Neural crest cell (in vitro differentiated cells): ENCODE results near the gene SNX9. TPM values are rescaled to one million over a fixed set of nuclear protein-coding genes. Genes with fewer than 3 reads are reported as not detected.
A peak's percentile ranks its signal among the peaks of the same experiment; 100 is the strongest.
"Not testable (repeated sequence)": the region's sequence is repeated elsewhere in the genome, so short reads cannot be mapped to it uniquely, and the experiment has no call there.

Source experiments
- DNase-seq: peaks from one replicate; pipeline ENCODE4 v3.0.0; 2021; ENCODE audit warnings: low read depth, mixed read lengths, low spot score
- H3K27ac Mint-ChIP-seq: one replicate; pipeline ENCODE4 v1.8.0; 2021; ENCODE audit warnings: mild to moderate bottlenecking, mixed read lengths; ENCODE audit not compliant: unreplicated experiment
- H3K27me3 Mint-ChIP-seq: 2 replicates; pipeline ENCODE4 v1.8.0; 2021; ENCODE audit warnings: low read depth, mild to moderate bottlenecking, mixed read lengths
- H3K36me3 Mint-ChIP-seq: 2 replicates; pipeline ENCODE4 v1.8.0; 2021; ENCODE audit warnings: low read depth, mild to moderate bottlenecking, mixed read lengths
- H3K4me1 Mint-ChIP-seq: 2 replicates; pipeline ENCODE4 v1.8.0; 2021; ENCODE audit warnings: mixed read lengths
- H3K4me3 Mint-ChIP-seq: one replicate; pipeline ENCODE4 v1.8.0; 2021; ENCODE audit warnings: mild to moderate bottlenecking, mixed read lengths
- H3K9me3 Mint-ChIP-seq: 2 replicates; pipeline ENCODE4 v1.8.0; 2021; ENCODE audit warnings: mixed read lengths
- total RNA-seq: library from RNA; stranded (reverse); gene quantifications from 2 replicates; pipeline ENCODE4 v1.2.1, GENCODE V29; 2021
- TF ChIP-seq, protein P1 (sequence below): fragments of 200-600 bp; sonication (generic); conservative IDR thresholded peaks from 2 replicates; pipeline ENCODE4 v1.5.0; 2021; ENCODE audit warnings: antibody characterized with exemption, mild to moderate bottlenecking

The SNX9 gene
- total RNA-seq, 1 donor from 2014 or later: 18.1 TPM

GRCh38 chr6:157842212-157842611 lies 19.2 kb downstream of the SNX9 start:
- H3K27me3 Mint-ChIP-seq: no peaks in the 10 kb centered on the region
- no peak overlapping the region for H3K27ac Mint-ChIP-seq
- H3K4me3 Mint-ChIP-seq: no peak overlapping the region
- H3K36me3 Mint-ChIP-seq: peaks cover 3% of the 10 kb centered on the region
- H3K9me3 Mint-ChIP-seq: no peaks in the 10 kb centered on the region
- TF ChIP-seq, protein P1, sequence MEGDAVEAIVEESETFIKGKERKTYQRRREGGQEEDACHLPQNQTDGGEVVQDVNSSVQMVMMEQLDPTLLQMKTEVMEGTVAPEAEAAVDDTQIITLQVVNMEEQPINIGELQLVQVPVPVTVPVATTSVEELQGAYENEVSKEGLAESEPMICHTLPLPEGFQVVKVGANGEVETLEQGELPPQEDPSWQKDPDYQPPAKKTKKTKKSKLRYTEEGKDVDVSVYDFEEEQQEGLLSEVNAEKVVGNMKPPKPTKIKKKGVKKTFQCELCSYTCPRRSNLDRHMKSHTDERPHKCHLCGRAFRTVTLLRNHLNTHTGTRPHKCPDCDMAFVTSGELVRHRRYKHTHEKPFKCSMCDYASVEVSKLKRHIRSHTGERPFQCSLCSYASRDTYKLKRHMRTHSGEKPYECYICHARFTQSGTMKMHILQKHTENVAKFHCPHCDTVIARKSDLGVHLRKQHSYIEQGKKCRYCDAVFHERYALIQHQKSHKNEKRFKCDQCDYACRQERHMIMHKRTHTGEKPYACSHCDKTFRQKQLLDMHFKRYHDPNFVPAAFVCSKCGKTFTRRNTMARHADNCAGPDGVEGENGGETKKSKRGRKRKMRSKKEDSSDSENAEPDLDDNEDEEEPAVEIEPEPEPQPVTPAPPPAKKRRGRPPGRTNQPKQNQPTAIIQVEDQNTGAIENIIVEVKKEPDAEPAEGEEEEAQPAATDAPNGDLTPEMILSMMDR: no peak
- DNase-seq: no peak
- peaks cover 16% of the 10 kb centered on the region for H3K4me1 Mint-ChIP-seq

DNA sequence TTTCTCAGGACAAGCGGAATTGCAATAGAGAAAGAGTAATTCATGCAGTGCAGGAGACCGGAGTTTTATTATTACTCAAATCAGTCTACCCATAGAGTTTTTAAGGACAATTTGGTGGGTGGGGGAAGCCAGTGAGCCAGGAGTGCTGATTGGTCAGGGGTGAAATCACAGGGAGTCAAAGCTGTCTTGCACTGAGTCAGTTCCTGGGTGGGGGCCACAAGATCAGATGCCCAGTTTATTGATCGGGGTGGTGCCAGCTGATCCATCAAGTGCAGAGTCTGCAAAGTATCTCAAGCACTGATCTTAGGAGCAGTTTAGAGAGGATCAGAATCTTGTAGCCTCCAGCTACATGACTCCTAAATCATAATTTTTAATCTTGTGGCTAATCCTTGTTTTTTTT lies 21.1 kb downstream of the SNX9 start:
- H3K4me1 Mint-ChIP-seq: peaks cover 16% of the 10 kb centered on the region
- DNase-seq, H3K9me3 Mint-ChIP-seq: not testable (repeated sequence)

GRCh38 chr6:157845493-157846259 lies 22.6 kb downstream of the SNX9 start:
- Mint-ChIP-seq H3K27ac (no peak overlapping the region), H3K4me3 (no peak overlapping the region), H3K4me1 (peaks cover 17% of the 10 kb centered on the region), H3K9me3 (no peaks in the 10 kb centered on the region), H3K36me3 (peaks cover 7% of the 10 kb centered on the region), H3K27me3 (no peaks in the 10 kb centered on the region)
- no peak for DNase-seq
- TF ChIP-seq, protein P1: no peak

More for the DNA sequence above, 21.1 kb downstream of the SNX9 start:
- H3K27me3 Mint-ChIP-seq, H3K36me3 Mint-ChIP-seq, H3K4me3 Mint-ChIP-seq: not testable (repeated sequence)
- peak overlapping the region; percentile 67 for H3K27ac Mint-ChIP-seq

DNA sequence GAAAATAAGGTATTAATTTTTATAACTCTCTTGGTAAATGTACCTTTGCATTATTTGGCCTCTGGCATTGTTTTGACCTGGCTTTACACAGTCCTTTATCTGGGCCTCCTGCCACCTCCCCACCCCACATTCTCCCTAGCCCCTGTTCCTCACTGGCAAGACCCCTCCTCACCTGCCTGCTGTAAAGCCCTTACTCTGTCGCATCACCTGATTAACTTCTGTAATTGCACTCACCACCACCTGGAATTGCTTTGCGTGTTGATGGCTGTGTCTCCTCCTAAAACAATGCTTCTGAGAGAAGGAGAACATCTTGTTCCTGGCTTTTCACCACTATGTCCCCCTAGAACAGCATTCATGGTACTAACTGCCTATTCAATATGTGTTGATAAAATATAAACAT lies 24.8 kb downstream of the SNX9 start:
- H3K4me3 Mint-ChIP-seq: no peak overlapping the region
- H3K9me3 Mint-ChIP-seq: peaks cover 5% of the 10 kb centered on the region
- peaks cover 9% of the 10 kb centered on the region for H3K36me3 Mint-ChIP-seq
- TF ChIP-seq, protein P1: no peak
- DNase-seq: no peak
- no peaks in the 10 kb centered on the region for H3K27me3 Mint-ChIP-seq
- H3K27ac Mint-ChIP-seq: no peak overlapping the region
- peaks cover 12% of the 10 kb centered on the region for H3K4me1 Mint-ChIP-seq

- Mint-ChIP-seq H3K27me3 (no peaks in the 10 kb centered on the region), H3K36me3 (peaks cover 16% of the 10 kb centered on the region), H3K9me3 (peaks cover 10% of the 10 kb centered on the region), H3K27ac (no peak overlapping the region), H3K4me3 (no peak overlapping the region), H3K4me1 (peaks cover 8% of the 10 kb centered on the region)
- no peak for DNase-seq
- TF ChIP-seq, protein P1: no peak
Observed at GRCh38 chr6:157848693-157849092, 25.6 kb downstream of the SNX9 start.

DNA sequence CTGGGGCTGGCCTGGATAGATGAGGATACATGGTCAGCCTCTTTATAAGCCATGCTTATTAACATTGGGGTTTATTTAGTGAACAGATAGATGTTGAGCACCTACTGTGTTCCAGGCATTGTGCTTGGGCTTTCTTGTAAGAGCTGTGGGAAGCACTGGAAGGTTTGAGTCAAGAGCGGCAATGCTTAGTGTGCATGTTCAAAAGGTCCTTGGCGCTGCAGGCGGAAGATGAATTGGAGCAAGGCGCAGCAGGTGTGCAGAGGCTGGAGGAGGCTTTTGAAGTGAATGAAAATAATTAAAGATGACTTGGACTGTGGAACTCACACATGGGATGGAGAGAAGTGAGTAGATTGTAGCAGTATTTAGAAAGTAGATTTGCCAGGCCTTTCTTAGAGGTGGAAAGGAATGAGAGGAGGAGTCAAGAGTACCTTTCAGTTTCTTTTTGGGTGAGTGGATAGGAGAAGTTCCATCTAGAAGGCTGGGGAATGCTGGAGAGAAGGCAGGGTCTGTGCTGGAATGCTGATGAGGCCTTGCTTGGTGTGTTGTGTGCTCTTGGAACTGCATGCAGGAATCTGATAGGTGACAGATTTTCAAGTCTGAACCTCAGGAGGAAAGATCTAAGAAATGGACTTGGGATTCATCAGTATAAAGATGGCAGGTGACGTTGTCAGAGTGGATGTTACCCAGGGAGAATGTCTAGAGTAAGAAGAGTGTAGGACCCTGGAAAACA lies 26.4 kb downstream of the SNX9 start:
- H3K27me3 Mint-ChIP-seq: no peaks in the 10 kb centered on the region
- DNase-seq: no peak
- TF ChIP-seq, protein P1: no peak
- peak overlapping the region; percentile 1 for H3K27ac Mint-ChIP-seq
- H3K4me3 Mint-ChIP-seq: no peak overlapping the region
- peaks cover 8% of the 10 kb centered on the region for H3K4me1 Mint-ChIP-seq
- peaks cover 16% of the 10 kb centered on the region for H3K36me3 Mint-ChIP-seq
- peaks cover 10% of the 10 kb centered on the region for H3K9me3 Mint-ChIP-seq
